GM19043 (cell line): ENCODE results near the gene GULP1.
"Not testable (repeated sequence)": the region's sequence is repeated elsewhere in the genome, so short reads cannot be mapped to it uniquely, and the experiment has no call there.

Experiments used
- ATAC-seq: cut with Tn5 transposase; IDR thresholded peaks from one replicate; pipeline ENCODE4 v1.9.1; 2021; ENCODE audit warnings: low read depth; ENCODE audit not compliant: unreplicated experiment

Gene GULP1

GRCh38 chr2:188522517-188522916 is 230.8 kb downstream of the GULP1 start:
- ATAC-seq: no peak

GRCh38 chr2:188523919-188524318 is 232.2 kb downstream of the GULP1 start:
- no peak for ATAC-seq

- no peak for ATAC-seq
Observed at GRCh38 chr2:188524519-188525113, 232.9 kb downstream of the GULP1 start.

- ATAC-seq: no peak
Observed at GRCh38 chr2:188526701-188527100, 235.0 kb downstream of the GULP1 start.

GRCh38 chr2:188527141-188527540 is 235.5 kb downstream of the GULP1 start:
- ATAC-seq: no peak

GRCh38 chr2:188527581-188527993 is 235.9 kb downstream of the GULP1 start:
- ATAC-seq: no peak

GRCh38 chr2:188529710-188530109 is 238.0 kb downstream of the GULP1 start:
- no peak for ATAC-seq

- ATAC-seq: no peak
Observed at GRCh38 chr2:188534875-188535274, 243.2 kb downstream of the GULP1 start.

- no peak for ATAC-seq
Observed at GRCh38 chr2:188551671-188552070, 260.0 kb downstream of the GULP1 start.

- no peak for ATAC-seq
Observed at GRCh38 chr2:188557081-188557480, 265.4 kb downstream of the GULP1 start.

GRCh38 chr2:188559455-188559854 is 267.8 kb downstream of the GULP1 start:
- ATAC-seq: not testable (repeated sequence)

GRCh38 chr2:188561473-188561979 is 269.9 kb downstream of the GULP1 start:
- ATAC-seq: no peak

- ATAC-seq: no peak
Observed at GRCh38 chr2:188569431-188570165, 277.9 kb downstream of the GULP1 start.

GRCh38 chr2:188570370-188570769 is 278.7 kb downstream of the GULP1 start:
- no peak for ATAC-seq

- no peak for ATAC-seq
Observed at GRCh38 chr2:188571543-188572303, 280.0 kb downstream of the GULP1 start.

- ATAC-seq: no peak
Observed at GRCh38 chr2:188572592-188572991, 280.9 kb downstream of the GULP1 start.

- no peak for ATAC-seq
Observed at GRCh38 chr2:188573453-188573852, 281.8 kb downstream of the GULP1 start.

GRCh38 chr2:188576006-188576405 is 284.3 kb downstream of the GULP1 start:
- ATAC-seq: no peak

- ATAC-seq: no peak
Observed at GRCh38 chr2:188576651-188577050, 285.0 kb downstream of the GULP1 start.

- no peak for ATAC-seq
Observed at GRCh38 chr2:188577231-188577630, 285.6 kb downstream of the GULP1 start.

- ATAC-seq: no peak
Observed at GRCh38 chr2:188580738-188581137, 289.1 kb downstream of the GULP1 start.
